GM12878 (cell line): Measurements from ENCODE around the gene MACF1. TPM values are rescaled to one million over a fixed set of nuclear protein-coding genes. Genes with fewer than 3 reads are reported as not detected.

Experiments used
- ATAC-seq: fragments of 200-7000 bp; cut with Tn5 transposase; 3 replicates; pipeline ENCODE4 v1.9.1; 2020; ENCODE audit warnings: mild to moderate bottlenecking, moderate library complexity
- BruUV-seq: library from RNA; stranded (reverse); fragments of 400-500 nt; replicated peaks from 2 replicates; lab custom pipeline; 2021; lab: Mats Ljungman, UMichigan
- CTCF ChIA-PET: fragments of 300-600 bp; sonication (Branson Sonifier 250); formaldehyde crosslinking; extraction: SDS; loops from one replicate; lab custom pipeline; 2021; ENCODE audit warnings: inconsistent platforms; lab: Yijun Ruan, JAX
- POLR2A ChIA-PET: fragments of 350-600 bp; formaldehyde crosslinking; extraction: SDS; loops from one replicate; lab custom pipeline; 2021; ENCODE audit warnings: inconsistent platforms; lab: Charles Lee
- RAD21 ChIA-PET: fragments of 300-600 bp; sonication (Branson Sonifier 250); formaldehyde crosslinking; loops from one replicate; lab custom pipeline; 2023; ENCODE audit warnings: antibody characterized with exemption; ENCODE audit not compliant: unreplicated experiment; lab: Charles Lee
- SMC1A ChIA-PET: fragments of 300-600 bp; sonication (Branson Sonifier 250); formaldehyde crosslinking; loops from one replicate; lab custom pipeline; 2023; ENCODE audit not compliant: unreplicated experiment, uncharacterized antibody; lab: Charles Lee
- DNase-seq: peaks from one replicate; pipeline ENCODE4 v3.0.0-alpha.2; 2011; ENCODE audit warnings: low read depth, low spot score
- FAIRE-seq: peaks from 3 replicates; lab custom pipeline; 2011; peaks lifted over from hg19 to GRCh38; lab: Jason Lieb, UNC
- H2AFZ ChIP-seq: 2 replicates; pipeline ENCODE4 v1.6.0; 2011; ENCODE audit warnings: low read depth, low read length, control low read depth; ENCODE audit not compliant: control insufficient read depth
- H3K27ac ChIP-seq: 2 replicates; pipeline ENCODE4 v1.5.1; 2011; ENCODE audit warnings: control low read depth; ENCODE audit not compliant: control insufficient read depth, insufficient read depth
- H3K27me3 ChIP-seq, 2 experiments: replicated peaks in 1 of 2; 2 replicates each; pipeline versions ENCODE4 v1.6.0 to v1.6.1; 2011; ENCODE audit warnings: low read length in 1 of 2; ENCODE audit not compliant: control insufficient read depth in 2 of 2, insufficient read depth in 2 of 2
- H3K36me3 ChIP-seq, 2 experiments: 2 replicates each; pipeline ENCODE4 v1.5.1; 2011; ENCODE audit warnings: low read length in 1 of 2; ENCODE audit not compliant: control insufficient read depth in 2 of 2, insufficient read depth in 2 of 2
- H3K4me1 ChIP-seq: 2 replicates; pipeline ENCODE4 v1.6.1; 2011; ENCODE audit warnings: mild to moderate bottlenecking, low read length, moderate library complexity, mixed read lengths; ENCODE audit not compliant: control insufficient read depth, insufficient read depth
- H3K4me2 ChIP-seq: 2 replicates; pipeline ENCODE4 v1.6.0; 2011; ENCODE audit warnings: control low read depth; ENCODE audit not compliant: control insufficient read depth, insufficient read depth
- H3K4me3 ChIP-seq: fragments of 200-600 bp; sonication (generic); 2 replicates; pipeline ENCODE4 v1.5.1; 2016
- H3K79me2 ChIP-seq: 2 replicates; pipeline ENCODE4 v1.6.0; 2011; ENCODE audit warnings: low read length; ENCODE audit not compliant: control insufficient read depth, insufficient read depth
- H3K9ac ChIP-seq: 2 replicates; pipeline ENCODE4 v1.8.0; 2011; ENCODE audit warnings: low read length, control low read depth, mixed read lengths; ENCODE audit not compliant: control insufficient read depth, insufficient read depth
- H3K9me3 ChIP-seq: replicated peaks from 3 replicates; pipeline ENCODE4 v1.5.1; 2011; ENCODE audit warnings: mild to moderate bottlenecking, low read length; ENCODE audit not compliant: control insufficient read depth, insufficient read depth
- H4K20me1 ChIP-seq: 2 replicates; pipeline ENCODE4 v1.6.0; 2011; ENCODE audit not compliant: control insufficient read depth, insufficient read depth
- CREM ChIP-seq: IDR thresholded peaks from 2 replicates; pipeline ENCODE4 v1.6.1; 2014; ENCODE audit warnings: antibody characterized with exemption, low read depth
- FOS ChIP-seq: IDR thresholded peaks from 3 replicates; pipeline ENCODE4 v1.6.1; 2011; ENCODE audit warnings: borderline replicate concordance; ENCODE audit not compliant: insufficient read length; ENCODE audit errors: extremely low read depth
- PAX8 ChIP-seq: fragments of 450-650 bp; IDR thresholded peaks from 2 replicates; pipeline ENCODE4 v1.6.1; 2017; ENCODE audit warnings: mild to moderate bottlenecking, moderate library complexity
- POU2F2 ChIP-seq: IDR thresholded peaks from 3 replicates; pipeline ENCODE4 v1.6.1; 2011; ENCODE audit warnings: low read depth, mild to moderate bottlenecking, low read length, borderline replicate concordance
- SMAD1 ChIP-seq: fragments of 450-650 bp; IDR thresholded peaks from 2 replicates; pipeline ENCODE4 v1.6.1; 2018; ENCODE audit warnings: mild to moderate bottlenecking, low read depth; ENCODE audit not compliant: partially characterized antibody
- SMAD5 ChIP-seq: IDR thresholded peaks from 2 replicates; pipeline ENCODE4 v1.6.1; 2016; ENCODE audit warnings: antibody characterized with exemption, low read depth
- STAT1 ChIP-seq: fragments of 450-650 bp; conservative IDR thresholded peaks from 2 replicates; pipeline ENCODE4 v1.6.1; 2014; ENCODE audit warnings: antibody characterized with exemption, mild to moderate bottlenecking
- TBL1XR1 ChIP-seq: IDR thresholded peaks from 2 replicates; pipeline ENCODE4 v1.6.1; 2012; ENCODE audit warnings: low read depth, low read length, improper control_type of control experiment
- WRNIP1 ChIP-seq: IDR thresholded peaks from 2 replicates; pipeline ENCODE4 v1.6.1; 2011; ENCODE audit warnings: low read depth, low read length, improper control_type of control experiment, borderline replicate concordance
- ZNF384 ChIP-seq: IDR thresholded peaks from 2 replicates; pipeline ENCODE4 v1.6.1; 2012; ENCODE audit warnings: low read depth, mild to moderate bottlenecking, low read length, improper control_type of control experiment, borderline replicate concordance
- WGBS: methylation state at CpG from one replicate; pipeline ENCODE4 v1.1.6; 2016; ENCODE audit warnings: low lambda C conversion rate; ENCODE audit not compliant: insufficient replicate concordance, insufficient coverage; ENCODE audit errors: missing lambda C conversion rate; 5-methylcytosine and 5-hydroxymethylcytosine counted together
- in situ Hi-C: fragments of 300-500 bp; cut with MboI; formaldehyde crosslinking; loops from 9 replicates; pipeline ENCODE4 v1.14.3; 2018; ENCODE audit warnings: mixed read lengths
- intact Hi-C: fragments of 100-400 bp; cut with micrococcal nuclease; formaldehyde crosslinking; loops from one replicate; pipeline ENCODE4 v1.14.2; 2022; ENCODE audit not compliant: unreplicated experiment
- polyA plus RNA-seq, 11 experiments: library from polyadenylated mRNA; depleted of rRNA in 4 of 11; unstranded in 6 of 11; stranded (reverse) in 5 of 11; fragments of >200 nt; fragmentation: Nextera tagmentation in 4 of 11; fragmentation: Illumina TruSeq in 1 of 11; extraction: Ambion mirVana in 4 of 11; extraction: Trizol in 1 of 11; gene quantifications; 1 replicate in 1 of 11; 2 replicates in 10 of 11; pipeline versions ENCODE4 v1.2.1 to v1.2.3, GENCODE V29; 2011 to 2016; ENCODE audit warnings: inconsistent platforms in 2 of 11, missing spikeins in 2 of 11, low read depth in 1 of 11
- total RNA-seq, 4 experiments: library from RNA; depleted of rRNA in 3 of 4; stranded (reverse); fragments of >200 nt in 3 of 4; fragmentation: Illumina TruSeq in 1 of 4; extraction: Trizol in 1 of 4; gene quantifications; 2 replicates each; pipeline versions ENCODE4 v1.2.1 to v1.2.3, GENCODE V29; 2013 to 2021
- TF ChIP-seq, protein P1 (sequence below): fragments of 450-650 bp; IDR thresholded peaks from 2 replicates; pipeline ENCODE4 v1.6.1; 2017; ENCODE audit warnings: mild to moderate bottlenecking, moderate library complexity
- TF ChIP-seq, protein P2 (sequence below): IDR thresholded peaks from 2 replicates; pipeline ENCODE4 v1.6.1; 2012; ENCODE audit warnings: low read length, inconsistent platforms

MACF1 gene
- total and polyA plus RNA-seq, 10 of the 15 experiments (the other 5 are each of a cell fraction or from before 2014, with no cell fraction given) = 15.5 to 201 (median 76.9) TPM

DNA sequence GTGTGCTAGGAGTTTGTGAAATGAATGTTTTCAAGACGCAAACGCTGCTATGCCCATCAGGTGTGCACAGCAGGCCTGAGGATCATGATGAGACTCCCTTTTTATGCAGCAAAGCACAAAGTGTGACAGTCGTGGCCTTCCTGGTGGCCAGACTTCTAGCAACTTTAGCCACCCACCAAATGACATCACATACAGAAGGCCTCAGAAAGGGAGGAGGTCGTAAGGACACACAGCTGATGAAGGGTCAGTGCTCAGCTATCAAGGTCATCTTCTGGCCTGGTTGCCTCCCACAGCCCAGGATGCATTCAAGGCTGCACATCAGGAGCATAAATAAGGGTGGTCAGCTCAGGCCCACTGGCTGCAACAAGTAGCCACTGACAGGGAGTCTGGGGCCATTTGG, 323.6 kb downstream of the MACF1 start:
- intact Hi-C loops = no loop called here
- DNase-seq (no peak), FAIRE-seq (no peak), ATAC-seq (no peak)
- BruUV-seq = no TSS peak
- Histone ChIP-seq H3K9ac (no peak overlapping the region), H3K79me2 (no peaks in the 10 kb centered on the region), H3K27me3 (no peaks in the 10 kb centered on the region), H2AFZ (no peak overlapping the region), H3K4me3 (no peak overlapping the region), H3K27ac (no peak overlapping the region), H3K4me1 (peaks cover 22% of the 10 kb centered on the region), H3K9me3 (no peaks in the 10 kb centered on the region), H3K4me2 (no peak overlapping the region), H3K36me3 (peaks cover 0 to 7% of the 10 kb centered on the region in 2 experiments; a peak in 3 of 4 replicates), H4K20me1 (no peaks in the 10 kb centered on the region)
- in situ Hi-C loops = no loop called here
- 65% methylated on average over 4 of the region's 4 CpGs for WGBS
- ChIA-PET SMC1A (interaction anchor here (2.9 kb wide), 1 partner anchor 10 kb away, joined by 12 read pairs; no protein-coding TSS in a partner anchor), RAD21 (no interaction called here), CTCF (interaction anchor here (4.2 kb wide), 1 partner anchor 10 kb away, joined by 21 read pairs; no protein-coding TSS in a partner anchor), POLR2A (no interaction called here)
- TF ChIP-seq ZNF384 (no peak), SMAD5 (no peak)

DNA sequence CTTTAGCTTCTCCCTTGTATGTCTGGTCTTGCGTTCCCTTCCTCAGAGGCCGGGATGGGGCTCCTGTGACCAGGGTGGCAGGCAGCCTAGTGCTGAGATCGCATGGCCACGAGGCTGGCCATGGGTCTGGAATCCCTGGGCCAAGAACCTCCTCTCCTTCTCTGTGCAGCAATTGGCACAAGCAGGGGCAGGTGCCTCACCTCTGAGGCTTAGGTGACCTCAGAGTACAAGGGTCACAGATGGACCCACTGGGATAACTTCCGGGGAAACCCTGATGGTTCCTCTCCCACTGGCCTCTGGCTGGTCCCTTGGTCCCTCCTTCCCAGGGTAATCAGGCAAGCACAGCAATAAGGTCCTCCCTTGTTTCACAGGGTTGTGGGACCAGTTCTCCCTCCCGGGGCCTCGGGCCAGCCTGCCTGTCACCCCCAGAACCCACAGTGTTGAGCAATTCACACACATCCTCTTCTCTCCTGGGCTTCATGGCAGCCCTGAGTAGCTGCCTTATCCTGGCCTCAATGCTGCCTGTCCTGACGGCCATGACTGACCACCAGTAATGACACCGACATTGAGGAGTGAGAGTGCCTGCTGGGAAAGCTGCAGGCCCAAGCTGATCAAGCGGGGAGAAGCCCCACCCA, 325.5 kb downstream of the MACF1 start:
- Histone ChIP-seq H3K27ac (no peak overlapping the region), H3K4me3 (no peak overlapping the region), H3K36me3 (peaks cover 0 to 7% of the 10 kb centered on the region in 2 experiments; a peak in 2 of 4 replicates), H3K4me1 (peaks cover 16% of the 10 kb centered on the region), H3K4me2 (no peak overlapping the region), H3K9ac (no peak overlapping the region), H2AFZ (no peak overlapping the region), H4K20me1 (no peaks in the 10 kb centered on the region), H3K9me3 (no peaks in the 10 kb centered on the region), H3K79me2 (no peaks in the 10 kb centered on the region), H3K27me3 (no peaks in the 10 kb centered on the region)
- no peak for ATAC-seq
- ChIA-PET RAD21 (no interaction called here), POLR2A (interaction anchor here (0.7 kb wide), 1 partner anchor 365 kb away, joined by 7 read pairs; no protein-coding TSS in a partner anchor), CTCF (interaction anchor here (0.9 to 4.2 kb wide), 4 partner anchors 9 to 190 kb away, joined by 3 to 21 read pairs (median 3); no protein-coding TSS in a partner anchor), SMC1A (interaction anchor here (2.9 kb wide), 1 partner anchor 8 kb away, joined by 12 read pairs; no protein-coding TSS in a partner anchor)
- FAIRE-seq = no peak
- intact Hi-C loops = no loop called here
- no peak for DNase-seq
- WGBS = 89% methylated on average over 10 of the region's 10 CpGs
- in situ Hi-C loops = no loop called here
- no TSS peak for BruUV-seq
- TF ChIP-seq POU2F2 = no peak
- no peak for TF ChIP-seq STAT1
- no peak for TF ChIP-seq FOS
- TF ChIP-seq TBL1XR1 = no peak
- no peak for TF ChIP-seq SMAD1
- TF ChIP-seq PAX8 = no peak
- no peak for TF ChIP-seq WRNIP1
- TF ChIP-seq CREM = no peak
- TF ChIP-seq, protein P1, sequence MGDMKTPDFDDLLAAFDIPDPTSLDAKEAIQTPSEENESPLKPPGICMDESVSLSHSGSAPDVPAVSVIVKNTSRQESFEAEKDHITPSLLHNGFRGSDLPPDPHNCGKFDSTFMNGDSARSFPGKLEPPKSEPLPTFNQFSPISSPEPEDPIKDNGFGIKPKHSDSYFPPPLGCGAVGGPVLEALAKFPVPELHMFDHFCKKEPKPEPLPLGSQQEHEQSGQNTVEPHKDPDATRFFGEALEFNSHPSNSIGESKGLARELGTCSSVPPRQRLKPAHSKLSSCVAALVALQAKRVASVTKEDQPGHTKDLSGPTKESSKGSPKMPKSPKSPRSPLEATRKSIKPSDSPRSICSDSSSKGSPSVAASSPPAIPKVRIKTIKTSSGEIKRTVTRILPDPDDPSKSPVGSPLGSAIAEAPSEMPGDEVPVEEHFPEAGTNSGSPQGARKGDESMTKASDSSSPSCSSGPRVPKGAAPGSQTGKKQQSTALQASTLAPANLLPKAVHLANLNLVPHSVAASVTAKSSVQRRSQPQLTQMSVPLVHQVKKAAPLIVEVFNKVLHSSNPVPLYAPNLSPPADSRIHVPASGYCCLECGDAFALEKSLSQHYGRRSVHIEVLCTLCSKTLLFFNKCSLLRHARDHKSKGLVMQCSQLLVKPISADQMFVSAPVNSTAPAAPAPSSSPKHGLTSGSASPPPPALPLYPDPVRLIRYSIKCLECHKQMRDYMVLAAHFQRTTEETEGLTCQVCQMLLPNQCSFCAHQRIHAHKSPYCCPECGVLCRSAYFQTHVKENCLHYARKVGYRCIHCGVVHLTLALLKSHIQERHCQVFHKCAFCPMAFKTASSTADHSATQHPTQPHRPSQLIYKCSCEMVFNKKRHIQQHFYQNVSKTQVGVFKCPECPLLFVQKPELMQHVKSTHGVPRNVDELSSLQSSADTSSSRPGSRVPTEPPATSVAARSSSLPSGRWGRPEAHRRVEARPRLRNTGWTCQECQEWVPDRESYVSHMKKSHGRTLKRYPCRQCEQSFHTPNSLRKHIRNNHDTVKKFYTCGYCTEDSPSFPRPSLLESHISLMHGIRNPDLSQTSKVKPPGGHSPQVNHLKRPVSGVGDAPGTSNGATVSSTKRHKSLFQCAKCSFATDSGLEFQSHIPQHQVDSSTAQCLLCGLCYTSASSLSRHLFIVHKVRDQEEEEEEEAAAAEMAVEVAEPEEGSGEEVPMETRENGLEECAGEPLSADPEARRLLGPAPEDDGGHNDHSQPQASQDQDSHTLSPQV = no peak
- TF ChIP-seq, protein P2, sequence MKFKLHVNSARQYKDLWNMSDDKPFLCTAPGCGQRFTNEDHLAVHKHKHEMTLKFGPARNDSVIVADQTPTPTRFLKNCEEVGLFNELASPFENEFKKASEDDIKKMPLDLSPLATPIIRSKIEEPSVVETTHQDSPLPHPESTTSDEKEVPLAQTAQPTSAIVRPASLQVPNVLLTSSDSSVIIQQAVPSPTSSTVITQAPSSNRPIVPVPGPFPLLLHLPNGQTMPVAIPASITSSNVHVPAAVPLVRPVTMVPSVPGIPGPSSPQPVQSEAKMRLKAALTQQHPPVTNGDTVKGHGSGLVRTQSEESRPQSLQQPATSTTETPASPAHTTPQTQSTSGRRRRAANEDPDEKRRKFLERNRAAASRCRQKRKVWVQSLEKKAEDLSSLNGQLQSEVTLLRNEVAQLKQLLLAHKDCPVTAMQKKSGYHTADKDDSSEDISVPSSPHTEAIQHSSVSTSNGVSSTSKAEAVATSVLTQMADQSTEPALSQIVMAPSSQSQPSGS = no peak
